Activated T-cell treated with anti-CD3 and anti-CD28 coated beads, Interleukin-2, amount 50 U/mL, for 1 hour (primary cell): ENCODE results near the gene CFAP410.

Experiments
- DNase-seq: peaks from one replicate; pipeline ENCODE4 v3.0.0-alpha.2; 2020

The CFAP410 gene

DNA sequence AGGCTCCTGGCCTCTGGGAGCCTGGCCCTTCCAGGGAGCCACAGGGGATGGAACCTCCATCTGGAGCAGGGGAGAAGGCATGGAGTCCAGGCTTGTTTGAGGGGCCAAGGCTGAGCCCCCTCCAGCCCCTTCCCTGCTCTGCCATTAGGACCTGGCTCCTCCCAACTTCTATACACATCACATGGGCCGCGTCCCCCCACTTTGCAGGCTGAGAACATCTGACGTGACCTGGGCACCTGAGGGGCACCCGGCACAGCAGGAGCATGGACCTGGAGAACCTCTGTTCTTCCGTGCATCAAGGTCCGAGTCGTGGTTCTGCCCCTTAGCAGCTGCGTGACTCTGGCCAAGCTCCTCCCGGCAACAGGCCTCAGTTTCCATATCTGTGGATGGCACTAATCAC lies 57.4 kb downstream of the CFAP410 start:
- DNase-seq, result no peak

DNA sequence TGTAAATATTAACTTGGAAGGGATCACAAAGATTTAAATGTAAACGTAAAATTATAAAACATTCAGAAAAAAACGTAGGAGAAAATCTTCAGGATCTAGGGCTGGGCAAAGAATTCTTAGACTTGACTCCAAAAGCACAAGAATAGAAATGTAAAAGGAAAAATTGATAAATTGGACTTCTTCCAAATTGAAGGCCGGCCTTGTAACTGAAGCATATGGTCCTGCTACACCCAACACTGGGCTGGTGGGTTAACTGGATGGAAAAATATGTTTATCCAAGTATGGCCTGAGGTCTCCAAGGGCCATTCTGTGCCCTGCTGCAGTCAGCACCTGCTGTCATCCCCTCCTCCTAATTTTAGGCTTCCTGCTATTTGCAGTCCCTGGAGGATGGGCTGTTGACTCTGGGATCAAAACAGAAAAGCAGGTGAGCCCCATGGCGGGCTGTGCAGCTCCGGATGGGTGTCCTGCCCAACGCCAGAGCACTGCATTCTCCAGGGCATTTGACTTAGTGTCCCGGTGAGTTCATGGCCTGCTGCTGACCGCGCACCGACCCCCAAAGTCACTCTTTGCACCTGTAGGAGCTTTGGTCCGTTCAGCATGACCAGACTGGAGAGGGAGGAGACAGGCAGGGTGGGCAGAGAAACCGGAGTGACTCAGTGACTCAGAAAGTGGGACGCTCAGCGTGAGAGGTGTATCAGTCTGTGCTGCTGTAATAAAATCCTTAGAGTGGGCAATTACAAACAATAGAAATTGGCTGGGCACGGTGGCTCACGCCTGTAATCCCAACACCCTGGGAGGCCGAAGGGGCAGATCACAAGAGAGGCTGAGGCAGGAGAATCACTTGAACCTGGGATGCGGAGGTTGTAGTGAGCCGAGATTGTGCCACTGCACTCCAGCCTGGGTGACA lies 59.6 kb downstream of the CFAP410 start:
- no peak for DNase-seq
